GM21786 (cell line): Measurements from ENCODE around the gene ABRACL.
"Not testable (repeated sequence)": the region's sequence is repeated elsewhere in the genome, so short reads cannot be mapped to it uniquely, and the experiment has no call there.

Experiments used
- ATAC-seq: cut with Tn5 transposase; IDR thresholded peaks from one replicate; pipeline ENCODE4 v1.9.1; 2021; ENCODE audit not compliant: unreplicated experiment

Gene ABRACL

DNA sequence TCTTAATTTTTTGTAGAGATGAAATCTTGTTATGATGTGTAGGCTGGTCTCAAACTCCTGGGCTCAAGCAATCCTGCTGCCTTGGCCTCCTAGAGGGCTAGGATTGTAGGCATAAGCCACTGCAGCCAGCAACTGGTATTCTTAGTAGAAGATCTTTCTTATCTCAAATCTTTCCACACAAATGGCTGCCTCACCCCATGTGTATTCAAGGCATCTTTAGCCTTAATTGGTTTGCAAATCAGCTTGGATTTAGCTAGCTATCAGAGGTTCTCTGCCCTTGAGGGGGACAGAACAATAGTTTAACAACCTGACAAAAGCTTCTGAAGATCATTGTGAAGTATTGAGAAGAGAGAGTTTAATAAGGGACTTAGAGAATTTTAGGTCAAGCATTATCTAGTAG lies 17.9 kb upstream of the ABRACL start:
- ATAC-seq: no peak

DNA sequence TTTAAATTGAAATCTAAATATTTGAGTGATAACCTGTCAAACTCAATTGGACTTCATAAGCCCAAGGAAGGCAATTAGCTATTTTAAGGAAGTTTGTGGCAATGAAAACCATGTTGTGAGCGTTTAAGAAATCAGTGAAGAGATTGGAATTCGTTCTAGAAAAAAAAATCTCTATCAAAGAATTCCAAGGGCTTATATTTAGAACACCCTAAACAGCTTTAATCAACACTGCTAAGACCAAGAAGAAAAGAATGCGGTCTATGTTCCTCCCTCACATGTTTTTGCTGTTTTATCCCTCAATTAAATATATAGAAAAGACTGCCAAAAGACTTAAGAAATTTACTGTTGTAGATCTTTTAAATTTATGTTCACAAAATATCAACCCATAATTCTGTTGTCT lies 16.6 kb upstream of the ABRACL start:
- no peak for ATAC-seq

DNA sequence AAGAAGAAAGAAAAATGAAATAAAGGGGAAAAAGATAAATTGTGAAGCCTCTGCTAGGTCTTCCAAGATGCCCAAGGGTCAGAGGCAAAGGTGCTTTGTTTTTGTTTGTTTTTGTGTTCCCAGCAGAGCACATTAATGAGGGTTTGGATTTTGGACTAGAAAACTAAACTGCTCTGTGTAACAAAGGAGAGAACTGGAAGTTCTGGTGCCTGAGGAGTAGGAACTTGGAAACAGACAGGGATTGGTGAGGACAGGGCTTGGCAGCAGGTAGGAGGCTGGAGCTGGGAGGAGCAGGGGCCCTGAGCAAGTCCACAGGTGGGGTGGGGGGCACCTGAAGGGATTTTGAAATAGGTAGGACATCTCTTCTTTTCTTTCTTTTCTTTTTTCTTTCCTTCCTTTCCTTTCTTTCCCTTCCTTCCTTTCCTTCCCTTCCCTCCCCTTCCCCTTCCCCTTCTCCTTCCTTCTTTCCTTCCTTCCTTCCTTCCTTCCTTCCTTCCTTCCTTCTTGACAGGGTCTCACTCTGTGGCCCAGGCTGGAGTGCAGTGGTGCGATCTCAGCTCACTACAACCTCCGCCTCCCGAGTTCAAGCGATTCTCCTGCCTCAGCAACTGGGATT lies 15.3 kb upstream of the ABRACL start:
- ATAC-seq: no peak

DNA sequence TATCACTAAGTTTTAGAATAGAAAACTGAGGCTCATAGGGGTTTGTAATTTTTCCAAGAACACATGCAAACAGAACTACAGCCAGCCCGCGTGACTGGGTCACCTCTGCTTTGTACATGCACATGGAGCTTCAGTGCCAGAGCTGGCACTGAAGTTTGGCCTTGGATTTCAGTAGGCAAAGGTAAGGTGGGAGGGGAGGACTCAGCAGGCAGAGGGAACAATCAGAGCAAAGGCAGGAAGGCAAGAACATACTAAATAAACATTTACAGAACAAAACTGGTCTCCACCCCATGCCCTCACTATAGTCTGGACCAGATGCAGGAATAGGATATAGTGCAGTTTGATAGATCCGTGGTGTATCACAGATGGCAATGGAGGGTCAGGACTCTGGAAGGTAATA lies 13.6 kb upstream of the ABRACL start:
- ATAC-seq: no peak

DNA sequence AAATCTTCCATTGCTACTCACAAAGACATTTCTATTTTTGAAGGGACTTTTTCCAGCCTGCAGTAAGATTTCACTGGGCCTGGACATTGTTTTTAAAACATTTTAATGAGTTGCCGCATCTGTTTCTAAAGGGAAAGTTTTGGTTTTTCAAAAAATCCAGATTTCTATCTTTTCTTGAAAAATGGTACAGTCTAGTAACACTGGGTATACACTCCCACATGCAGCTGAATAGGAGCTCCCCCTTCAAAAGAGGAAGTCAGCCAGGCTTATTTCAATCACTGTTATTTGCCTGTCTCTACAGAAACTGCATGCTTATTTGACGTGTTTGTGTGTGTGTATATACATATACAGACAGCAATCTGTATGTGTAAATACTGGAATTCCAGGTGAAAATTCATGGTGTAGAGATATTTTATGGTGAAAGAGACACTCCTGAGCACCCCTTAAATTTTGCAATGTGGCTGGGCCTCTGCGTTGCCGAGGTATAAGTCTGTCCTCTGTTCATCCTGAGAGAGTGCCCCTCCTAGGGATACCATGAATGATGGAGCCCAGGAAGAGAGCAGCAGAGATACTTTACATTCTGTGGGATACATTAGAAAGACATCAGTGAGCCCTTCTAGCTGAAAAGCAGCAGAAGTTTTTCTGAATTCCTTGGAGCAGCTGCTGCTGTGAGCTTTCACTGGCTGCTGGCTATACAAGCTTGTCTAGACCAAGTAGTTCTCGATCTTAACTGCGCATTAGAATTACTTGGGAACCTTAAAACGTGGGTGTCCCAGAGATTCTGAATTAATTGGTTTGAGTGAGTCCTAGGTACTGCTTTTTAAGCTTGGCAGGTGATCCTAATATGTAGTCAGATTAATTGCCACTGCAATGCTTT lies 12.0 kb upstream of the ABRACL start:
- ATAC-seq: peak; percentile 80

DNA sequence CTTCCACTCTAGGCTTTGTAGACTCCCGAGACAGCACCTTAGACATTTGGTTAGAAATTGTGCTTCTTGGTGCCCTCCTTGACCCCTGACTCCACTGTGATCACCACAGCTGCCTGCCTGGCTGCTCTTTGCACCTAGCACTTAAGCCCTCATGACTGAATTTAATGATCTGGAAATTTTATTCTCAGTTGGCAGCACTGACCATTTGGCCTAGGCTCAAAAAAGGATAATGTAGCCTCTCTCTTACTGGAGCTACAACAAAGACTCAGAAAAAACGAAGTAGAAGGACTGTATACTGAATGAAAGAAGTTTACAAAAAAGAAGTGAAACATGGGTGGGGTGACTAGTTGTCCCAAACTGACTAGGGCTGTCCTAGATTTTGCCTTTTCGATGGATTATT lies 11.3 kb upstream of the ABRACL start:
- no peak for ATAC-seq

DNA sequence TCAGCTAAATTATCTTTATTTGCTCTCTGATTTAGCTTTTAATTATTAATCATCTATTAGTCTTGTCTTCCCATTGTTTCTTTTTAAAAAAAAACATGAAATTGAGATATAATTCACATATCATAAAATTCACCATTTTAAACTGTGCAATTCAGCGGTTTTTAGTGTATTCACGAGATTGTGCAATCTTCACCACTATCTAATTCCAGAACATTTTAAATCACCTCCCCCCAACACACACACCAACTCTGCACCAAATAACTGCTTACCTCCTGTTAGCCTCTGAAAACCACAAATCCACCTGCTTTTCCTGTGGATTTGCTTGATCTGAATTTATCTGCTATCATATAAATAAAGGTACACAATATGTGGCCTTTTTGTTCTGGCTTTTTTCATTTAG lies 8.8 kb upstream of the ABRACL start:
- no peak for ATAC-seq

DNA sequence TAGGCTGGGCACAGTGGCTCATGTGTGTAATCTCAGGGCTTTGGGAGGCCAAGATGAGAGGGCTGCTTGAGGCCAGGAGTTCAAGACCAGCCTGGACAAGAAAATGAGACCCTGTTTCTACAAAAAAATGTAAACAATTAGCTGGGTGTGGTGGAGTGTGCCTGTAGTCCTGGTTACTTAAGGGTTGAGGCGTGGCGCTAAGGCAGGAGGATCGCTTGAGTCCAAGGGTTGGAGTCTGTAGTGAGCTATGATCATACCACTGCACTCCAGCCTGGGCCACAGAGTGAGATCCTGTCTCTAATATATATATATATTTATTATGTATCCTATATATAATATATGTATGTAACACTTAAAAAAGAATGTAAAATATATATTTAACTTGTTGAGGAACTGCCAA lies 7.9 kb upstream of the ABRACL start:
- ATAC-seq: no peak

DNA sequence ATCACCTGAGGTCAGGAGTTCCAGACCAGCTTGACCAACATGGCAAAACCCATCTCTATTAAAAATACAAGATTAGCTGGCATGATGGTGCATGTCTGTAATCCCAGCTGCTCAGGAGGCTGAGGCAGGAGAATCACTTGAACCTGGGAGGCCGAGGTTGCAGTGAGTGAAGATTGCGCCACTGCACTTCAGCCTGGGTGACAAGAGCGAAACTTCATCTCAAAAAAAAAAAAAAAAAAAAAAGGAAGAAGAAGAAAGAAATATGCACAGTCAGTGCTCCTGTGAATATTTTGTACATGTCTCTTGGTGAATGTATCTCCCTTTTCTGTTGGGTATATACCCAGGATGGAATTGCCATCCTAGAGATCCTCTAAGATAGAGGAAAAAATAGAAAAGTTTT lies 3.1 kb upstream of the ABRACL start:
- ATAC-seq: not testable (repeated sequence)

DNA sequence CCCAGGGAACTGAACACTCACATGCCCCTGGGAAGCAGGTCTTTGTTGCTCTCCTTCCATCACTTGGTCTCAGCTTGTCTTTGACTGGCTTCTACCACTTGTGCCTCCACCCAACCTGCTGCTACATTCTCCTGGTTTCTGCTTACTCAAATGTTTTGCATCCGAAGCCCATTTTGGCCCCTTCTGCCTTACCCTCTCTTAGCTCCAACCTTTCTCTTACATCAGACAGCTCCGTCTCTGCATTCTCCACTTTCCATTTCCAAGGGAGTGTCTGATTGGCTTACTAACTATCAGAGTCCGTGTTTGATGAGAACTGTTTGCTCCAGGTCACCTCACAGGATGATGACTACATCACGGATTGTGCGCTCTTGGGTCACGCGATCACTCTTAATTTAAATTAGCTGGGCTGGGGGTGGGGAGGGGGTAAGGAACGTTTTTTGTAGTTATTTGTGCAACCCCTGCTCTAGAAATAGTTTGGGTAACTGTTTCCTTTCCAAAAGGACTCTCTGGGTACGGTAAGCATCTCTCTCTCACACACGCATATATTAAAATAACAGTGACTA lies 844 bp upstream of the ABRACL start:
- ATAC-seq: no peak

DNA sequence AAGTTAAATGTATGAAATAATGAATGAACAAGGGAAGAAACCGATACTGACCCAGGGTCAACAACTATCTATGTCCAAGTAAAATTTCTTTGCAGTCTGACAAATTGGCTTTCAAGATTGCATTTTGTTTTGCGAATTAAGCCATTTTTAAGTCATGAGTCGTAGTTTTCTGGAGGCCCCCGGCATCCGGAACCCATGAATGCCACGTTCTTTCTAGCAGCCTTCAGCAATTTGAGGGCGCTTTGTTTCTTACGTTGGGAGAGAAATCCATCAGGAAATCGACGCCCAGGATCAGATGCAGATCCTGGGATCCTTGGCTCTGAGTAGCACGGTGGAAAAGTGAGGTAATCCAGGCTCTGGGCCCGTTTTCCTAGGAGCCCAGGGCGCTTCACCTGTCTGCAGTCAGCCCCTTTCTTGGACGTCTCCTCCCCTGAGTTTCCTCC lies 309 bp upstream of the ABRACL start:
- ATAC-seq: peak; percentile 0

DNA sequence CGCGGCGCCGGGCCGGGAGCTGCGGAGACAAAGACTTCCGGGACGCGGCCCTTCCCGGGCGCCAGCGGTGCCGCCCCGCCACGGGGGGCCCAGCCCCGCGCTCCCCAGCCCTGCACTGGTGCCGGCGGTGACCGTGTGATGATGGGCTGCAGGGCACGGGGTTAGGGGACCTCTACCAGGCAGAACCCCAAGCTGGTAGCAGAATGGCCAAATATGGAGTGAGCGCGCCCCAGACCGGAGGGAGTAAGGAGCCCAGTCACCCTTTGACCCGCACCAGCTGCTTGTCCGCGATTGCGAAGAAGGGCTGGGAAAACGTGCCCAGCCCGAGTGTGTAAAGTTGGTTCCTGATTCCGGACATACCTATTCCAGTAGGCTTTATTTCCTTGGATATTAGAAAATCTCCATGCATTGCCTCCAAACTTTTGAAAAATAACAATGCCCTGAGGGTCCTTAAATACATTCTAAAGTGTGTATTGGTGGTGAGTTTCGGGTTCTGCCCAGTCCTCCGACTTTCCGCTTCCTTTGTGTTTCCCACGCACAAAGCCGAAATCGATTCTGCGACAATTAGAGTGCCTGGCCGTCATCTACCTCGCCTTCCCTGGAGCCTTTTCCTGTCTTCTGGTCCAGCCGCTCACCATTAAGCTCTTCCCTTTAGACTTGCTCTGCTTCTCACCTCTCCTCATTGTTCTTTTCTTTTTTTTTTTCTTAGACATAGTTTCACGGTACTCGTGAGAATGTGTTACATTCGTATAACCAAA lies 1.1 kb downstream of the ABRACL start:
- ATAC-seq: peak; percentile 29

DNA sequence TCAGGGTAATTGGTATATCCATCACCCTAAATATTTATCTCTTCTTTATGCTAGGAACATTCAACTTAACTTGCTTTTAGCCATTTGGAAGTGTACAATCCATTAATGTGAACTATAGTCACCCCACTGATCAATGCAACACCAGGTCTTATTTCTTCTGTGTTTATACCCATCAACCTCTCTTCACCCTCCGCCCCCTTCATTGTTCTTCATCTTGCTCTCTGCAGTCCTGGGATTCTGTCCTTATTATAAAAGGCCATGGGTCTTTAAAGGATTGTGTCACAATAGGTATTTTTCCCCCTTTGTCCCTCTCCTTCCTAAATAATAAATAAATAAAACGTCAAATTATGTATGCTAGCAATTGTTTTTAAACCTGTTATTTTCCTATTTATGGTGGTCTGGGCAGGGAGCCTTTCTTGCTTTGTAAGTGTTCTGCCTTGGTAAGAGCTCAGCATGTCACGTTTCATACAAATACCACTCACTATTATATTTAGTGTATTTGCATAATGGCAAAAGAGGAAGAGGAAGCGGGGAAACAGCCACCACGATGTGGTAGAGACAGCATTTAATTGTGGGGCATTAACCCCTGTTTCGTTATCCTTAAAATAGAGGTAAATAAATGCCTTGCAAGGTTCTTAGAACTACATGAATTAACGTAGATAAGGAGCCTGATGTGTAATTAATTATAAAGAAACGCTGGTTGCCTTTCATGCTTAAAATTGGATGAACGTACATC lies 1.9 kb downstream of the ABRACL start:
- ATAC-seq: peak; percentile 59

DNA sequence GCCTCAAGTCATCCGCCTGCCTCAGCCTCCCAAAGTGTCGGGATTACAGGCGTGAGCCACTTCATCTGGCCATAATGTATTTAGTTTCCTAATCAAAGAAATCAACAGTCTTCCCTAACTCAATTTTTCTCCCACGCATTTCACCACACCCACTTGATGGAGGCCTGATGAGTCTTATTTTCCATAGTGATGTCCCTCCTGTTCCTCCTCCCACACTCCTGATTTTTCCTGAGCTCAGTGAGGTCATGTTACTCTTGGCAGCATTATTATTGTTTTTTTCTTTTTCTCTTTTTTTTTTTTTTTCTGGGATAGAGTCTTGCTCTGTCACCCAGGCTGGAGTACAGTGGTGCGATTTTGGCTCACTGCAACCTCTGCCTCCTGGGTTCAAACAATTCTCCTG lies 8.9 kb downstream of the ABRACL start:
- ATAC-seq: no peak

DNA sequence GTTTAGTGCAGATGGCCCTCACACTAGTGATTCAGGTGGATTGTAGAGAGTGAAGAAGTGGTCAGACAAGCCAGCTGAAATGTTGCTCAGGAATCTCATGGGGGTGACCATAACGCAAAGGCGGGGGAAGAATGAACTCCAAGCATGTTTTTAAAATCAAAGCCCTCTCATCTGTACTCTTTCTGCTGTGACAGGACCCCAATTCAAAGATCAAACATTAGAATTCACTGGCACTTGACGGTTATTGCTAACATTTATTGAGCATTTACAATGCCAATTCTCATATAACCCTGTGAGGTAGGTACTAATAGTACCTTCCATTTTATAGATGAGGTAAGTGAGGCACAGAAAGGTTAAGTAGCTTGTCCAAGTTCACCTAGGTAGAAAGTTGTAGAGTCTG lies 15.7 kb downstream of the ABRACL start:
- ATAC-seq: no peak

DNA sequence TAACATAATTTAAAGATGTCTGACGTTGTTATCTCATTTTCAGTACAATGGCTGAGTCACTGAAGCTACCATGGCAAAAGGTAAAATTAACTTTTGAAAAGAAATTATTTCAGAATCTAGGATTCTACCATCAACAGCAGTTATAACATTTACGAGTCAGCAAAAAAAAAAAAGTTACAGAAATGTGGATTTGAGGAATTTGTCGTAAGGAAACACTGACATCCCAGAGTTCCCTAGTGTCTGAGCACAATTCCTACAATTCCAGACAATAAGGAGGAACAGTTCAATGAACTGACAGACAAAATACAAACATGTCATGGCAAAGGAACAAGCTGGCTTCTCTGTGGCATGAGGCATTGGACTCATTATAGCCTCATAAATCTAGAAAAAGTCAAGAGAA lies 19.1 kb downstream of the ABRACL start:
- no peak for ATAC-seq

DNA sequence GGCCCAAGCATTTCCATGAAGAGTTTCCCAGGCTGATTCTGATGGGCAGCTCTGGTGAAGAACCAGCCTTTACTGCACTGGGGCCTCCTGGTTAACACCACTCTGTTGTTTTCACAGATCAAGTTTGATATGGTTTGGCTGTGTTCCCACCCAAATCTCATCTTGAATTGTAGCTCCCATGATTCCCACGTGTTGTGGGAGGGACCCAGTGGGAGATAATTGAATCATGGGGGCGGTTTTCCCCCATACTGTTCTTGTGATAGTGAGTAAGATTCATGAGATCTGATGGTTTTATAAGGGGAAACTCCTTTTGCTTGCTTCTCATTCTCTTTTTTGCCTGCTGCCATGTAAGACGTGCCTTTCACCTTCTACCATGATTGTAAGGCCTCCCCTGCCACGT lies 20.4 kb downstream of the ABRACL start:
- ATAC-seq: not testable (repeated sequence)

DNA sequence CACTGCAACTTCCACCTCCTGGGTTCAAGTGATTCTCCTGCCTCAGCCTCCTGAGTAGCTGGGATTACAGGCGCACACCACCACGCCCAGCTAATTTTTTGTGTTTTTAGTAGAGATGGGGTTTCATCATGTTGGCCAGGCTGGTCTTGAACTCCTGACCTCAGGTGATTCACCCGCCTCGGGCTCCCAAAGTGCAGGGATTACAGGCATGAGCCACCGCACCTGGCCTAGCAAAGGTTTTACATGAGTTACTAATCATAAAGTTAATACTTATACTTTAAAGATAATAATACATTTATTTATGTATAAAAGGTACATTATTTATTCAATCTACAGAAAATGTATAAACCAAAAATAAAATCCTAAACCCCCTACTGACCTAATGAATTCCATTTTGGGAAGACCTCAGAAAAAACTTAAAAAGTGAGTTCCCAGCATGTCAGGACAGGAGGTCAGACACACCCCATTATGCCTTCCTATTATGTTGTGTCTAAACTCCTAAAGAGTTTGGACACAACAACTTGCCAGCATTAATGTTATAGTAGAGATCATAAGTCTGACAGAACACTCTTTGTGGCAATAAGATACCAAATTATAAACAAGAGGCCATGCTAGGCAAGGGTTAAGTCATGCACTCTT lies 21.7 kb downstream of the ABRACL start:
- ATAC-seq: not testable (repeated sequence)

DNA sequence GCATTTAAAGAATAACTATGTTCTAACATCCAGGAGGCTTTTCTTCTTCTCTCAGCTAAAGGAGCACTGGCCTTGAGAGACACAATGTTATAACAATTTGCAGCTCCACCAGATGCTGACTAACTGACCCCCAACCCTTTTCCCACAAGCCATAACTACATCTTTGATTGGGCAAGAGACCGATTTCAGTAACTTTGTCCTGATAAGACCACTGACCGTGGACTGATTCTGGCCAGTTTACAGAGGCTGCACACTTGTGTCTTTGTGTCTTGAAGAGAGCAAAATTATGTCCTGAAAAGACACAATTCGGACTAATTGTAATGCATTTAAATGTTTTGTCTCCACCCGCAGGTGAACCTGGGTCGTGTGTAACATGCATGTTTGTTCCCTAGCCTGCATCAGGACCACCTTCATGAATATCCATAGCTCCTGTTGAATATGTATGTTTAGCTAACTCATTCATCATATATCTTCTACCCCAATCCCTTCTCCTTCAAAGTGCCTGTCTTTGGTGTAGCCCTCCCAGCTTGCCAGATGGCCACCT lies 22.3 kb downstream of the ABRACL start:
- no peak for ATAC-seq
